ENCODE results near the gene RNASE2.
"Not testable (repeated sequence)": the region's sequence is repeated elsewhere in the genome, so short reads cannot be mapped to it uniquely, and the experiment has no call there.

DNA sequence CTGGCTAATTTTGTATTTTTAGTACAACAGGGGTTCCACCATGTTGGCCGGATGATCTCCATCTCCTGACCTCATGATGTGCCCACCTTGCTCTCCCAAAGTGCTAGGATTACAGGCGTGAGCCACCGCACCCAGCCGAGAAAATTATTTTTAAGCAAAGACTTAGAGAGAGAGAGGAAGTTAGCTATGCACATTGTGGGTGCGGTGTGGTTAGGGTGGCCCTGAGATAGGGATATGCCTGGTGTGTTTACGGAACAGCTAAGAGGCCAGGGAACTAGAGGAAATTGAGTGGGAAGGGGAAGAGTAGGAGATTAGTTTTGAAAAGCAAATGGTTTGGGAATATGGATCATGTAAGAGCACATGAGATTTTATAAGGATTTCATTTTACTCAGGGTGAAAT, 10.1 kb upstream of the RNASE2 start:
- TF ChIP-seq POLR2A (IDR thresholded peaks at IDR 0.05; ENCODE audit: low read length); GATA1 (IDR thresholded peaks at IDR 0.05; ENCODE audit: low read depth, low read length): not testable (repeated sequence)
